Measurements from ENCODE around the gene MAML2.

DNA sequence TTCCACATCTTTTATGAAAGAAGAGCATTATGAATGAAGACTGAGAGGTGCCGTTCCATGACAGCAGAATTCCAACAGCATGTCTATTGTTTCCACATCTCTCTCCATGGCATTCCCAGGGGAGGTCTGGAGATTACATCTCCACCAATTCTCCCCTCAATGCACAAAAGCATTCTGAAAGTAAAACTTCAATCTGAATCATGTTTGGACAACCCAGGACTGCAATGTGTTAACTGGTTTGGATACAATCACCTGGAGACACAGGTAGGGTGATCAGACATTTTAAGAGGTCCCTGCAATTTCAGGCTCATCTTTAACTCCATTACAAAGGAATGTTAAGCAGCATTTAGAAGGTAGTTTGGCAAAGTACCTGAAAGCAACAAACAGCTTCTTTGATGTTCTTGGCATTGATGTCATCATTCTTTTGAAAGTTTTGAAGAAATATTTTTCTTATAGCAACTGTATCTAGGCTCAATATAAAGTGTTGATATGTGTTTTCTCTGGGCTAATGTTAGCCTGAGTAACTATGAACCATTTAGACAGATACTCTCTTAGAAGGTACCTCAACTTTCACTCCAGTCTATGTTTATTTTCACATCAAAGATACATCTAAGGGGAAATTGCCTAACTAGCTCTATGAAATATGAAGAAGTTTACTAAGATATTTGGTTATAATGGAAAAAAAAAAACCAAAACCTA is 237.6 kb downstream of the MAML2 start:
- TF ChIP-seq, protein P1, sequence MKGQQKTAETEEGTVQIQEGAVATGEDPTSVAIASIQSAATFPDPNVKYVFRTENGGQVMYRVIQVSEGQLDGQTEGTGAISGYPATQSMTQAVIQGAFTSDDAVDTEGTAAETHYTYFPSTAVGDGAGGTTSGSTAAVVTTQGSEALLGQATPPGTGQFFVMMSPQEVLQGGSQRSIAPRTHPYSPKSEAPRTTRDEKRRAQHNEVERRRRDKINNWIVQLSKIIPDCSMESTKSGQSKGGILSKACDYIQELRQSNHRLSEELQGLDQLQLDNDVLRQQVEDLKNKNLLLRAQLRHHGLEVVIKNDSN (IDR thresholded peaks at IDR 0.05; ENCODE audit: borderline replicate concordance, low read depth): no peak
- TF ChIP-seq MXI1 (IDR thresholded peaks at IDR 0.05; ENCODE audit: low read depth, low read length) (no peak), POLR2AphosphoS5 (IDR thresholded peaks at IDR 0.05; ENCODE audit: low read depth, low read length) (no peak), EZH2phosphoT487 (IDR thresholded peaks at IDR 0.05; ENCODE audit: borderline replicate concordance, low read depth) (no peak), TAF1 (IDR thresholded peaks at IDR 0.05; ENCODE audit: borderline replicate concordance, low read depth, low read length) (no peak), RAD21 (IDR thresholded peaks at IDR 0.05; ENCODE audit: low read length) (no peak), EP300 (IDR thresholded peaks at IDR 0.05; ENCODE audit: borderline replicate concordance in 1 of 2, low read depth in 1 of 2, low read length in 1 of 2) (no peak), SMC3 (IDR thresholded peaks at IDR 0.05; ENCODE audit: low read depth, low read length) (no peak), NFIC (IDR thresholded peaks at IDR 0.05; ENCODE audit: borderline replicate concordance) (no peak), RFX5 (IDR thresholded peaks at IDR 0.05; ENCODE audit: low read length) (no peak)
- TF ChIP-seq, protein P2, sequence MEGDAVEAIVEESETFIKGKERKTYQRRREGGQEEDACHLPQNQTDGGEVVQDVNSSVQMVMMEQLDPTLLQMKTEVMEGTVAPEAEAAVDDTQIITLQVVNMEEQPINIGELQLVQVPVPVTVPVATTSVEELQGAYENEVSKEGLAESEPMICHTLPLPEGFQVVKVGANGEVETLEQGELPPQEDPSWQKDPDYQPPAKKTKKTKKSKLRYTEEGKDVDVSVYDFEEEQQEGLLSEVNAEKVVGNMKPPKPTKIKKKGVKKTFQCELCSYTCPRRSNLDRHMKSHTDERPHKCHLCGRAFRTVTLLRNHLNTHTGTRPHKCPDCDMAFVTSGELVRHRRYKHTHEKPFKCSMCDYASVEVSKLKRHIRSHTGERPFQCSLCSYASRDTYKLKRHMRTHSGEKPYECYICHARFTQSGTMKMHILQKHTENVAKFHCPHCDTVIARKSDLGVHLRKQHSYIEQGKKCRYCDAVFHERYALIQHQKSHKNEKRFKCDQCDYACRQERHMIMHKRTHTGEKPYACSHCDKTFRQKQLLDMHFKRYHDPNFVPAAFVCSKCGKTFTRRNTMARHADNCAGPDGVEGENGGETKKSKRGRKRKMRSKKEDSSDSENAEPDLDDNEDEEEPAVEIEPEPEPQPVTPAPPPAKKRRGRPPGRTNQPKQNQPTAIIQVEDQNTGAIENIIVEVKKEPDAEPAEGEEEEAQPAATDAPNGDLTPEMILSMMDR (IDR thresholded peaks at IDR 0.05): no peak
- TF ChIP-seq, protein P3, sequence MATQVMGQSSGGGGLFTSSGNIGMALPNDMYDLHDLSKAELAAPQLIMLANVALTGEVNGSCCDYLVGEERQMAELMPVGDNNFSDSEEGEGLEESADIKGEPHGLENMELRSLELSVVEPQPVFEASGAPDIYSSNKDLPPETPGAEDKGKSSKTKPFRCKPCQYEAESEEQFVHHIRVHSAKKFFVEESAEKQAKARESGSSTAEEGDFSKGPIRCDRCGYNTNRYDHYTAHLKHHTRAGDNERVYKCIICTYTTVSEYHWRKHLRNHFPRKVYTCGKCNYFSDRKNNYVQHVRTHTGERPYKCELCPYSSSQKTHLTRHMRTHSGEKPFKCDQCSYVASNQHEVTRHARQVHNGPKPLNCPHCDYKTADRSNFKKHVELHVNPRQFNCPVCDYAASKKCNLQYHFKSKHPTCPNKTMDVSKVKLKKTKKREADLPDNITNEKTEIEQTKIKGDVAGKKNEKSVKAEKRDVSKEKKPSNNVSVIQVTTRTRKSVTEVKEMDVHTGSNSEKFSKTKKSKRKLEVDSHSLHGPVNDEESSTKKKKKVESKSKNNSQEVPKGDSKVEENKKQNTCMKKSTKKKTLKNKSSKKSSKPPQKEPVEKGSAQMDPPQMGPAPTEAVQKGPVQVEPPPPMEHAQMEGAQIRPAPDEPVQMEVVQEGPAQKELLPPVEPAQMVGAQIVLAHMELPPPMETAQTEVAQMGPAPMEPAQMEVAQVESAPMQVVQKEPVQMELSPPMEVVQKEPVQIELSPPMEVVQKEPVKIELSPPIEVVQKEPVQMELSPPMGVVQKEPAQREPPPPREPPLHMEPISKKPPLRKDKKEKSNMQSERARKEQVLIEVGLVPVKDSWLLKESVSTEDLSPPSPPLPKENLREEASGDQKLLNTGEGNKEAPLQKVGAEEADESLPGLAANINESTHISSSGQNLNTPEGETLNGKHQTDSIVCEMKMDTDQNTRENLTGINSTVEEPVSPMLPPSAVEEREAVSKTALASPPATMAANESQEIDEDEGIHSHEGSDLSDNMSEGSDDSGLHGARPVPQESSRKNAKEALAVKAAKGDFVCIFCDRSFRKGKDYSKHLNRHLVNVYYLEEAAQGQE (IDR thresholded peaks at IDR 0.05; ENCODE audit: low read depth, low read length): no peak
- TF ChIP-seq, protein P4, sequence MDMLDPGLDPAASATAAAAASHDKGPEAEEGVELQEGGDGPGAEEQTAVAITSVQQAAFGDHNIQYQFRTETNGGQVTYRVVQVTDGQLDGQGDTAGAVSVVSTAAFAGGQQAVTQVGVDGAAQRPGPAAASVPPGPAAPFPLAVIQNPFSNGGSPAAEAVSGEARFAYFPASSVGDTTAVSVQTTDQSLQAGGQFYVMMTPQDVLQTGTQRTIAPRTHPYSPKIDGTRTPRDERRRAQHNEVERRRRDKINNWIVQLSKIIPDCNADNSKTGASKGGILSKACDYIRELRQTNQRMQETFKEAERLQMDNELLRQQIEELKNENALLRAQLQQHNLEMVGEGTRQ (IDR thresholded peaks at IDR 0.05; ENCODE audit: borderline replicate concordance, low read depth, low read length): no peak

Data from SK-N-SH (cell line).